ENCODE data around the gene ZNF628.

Gene ZNF628

DNA sequence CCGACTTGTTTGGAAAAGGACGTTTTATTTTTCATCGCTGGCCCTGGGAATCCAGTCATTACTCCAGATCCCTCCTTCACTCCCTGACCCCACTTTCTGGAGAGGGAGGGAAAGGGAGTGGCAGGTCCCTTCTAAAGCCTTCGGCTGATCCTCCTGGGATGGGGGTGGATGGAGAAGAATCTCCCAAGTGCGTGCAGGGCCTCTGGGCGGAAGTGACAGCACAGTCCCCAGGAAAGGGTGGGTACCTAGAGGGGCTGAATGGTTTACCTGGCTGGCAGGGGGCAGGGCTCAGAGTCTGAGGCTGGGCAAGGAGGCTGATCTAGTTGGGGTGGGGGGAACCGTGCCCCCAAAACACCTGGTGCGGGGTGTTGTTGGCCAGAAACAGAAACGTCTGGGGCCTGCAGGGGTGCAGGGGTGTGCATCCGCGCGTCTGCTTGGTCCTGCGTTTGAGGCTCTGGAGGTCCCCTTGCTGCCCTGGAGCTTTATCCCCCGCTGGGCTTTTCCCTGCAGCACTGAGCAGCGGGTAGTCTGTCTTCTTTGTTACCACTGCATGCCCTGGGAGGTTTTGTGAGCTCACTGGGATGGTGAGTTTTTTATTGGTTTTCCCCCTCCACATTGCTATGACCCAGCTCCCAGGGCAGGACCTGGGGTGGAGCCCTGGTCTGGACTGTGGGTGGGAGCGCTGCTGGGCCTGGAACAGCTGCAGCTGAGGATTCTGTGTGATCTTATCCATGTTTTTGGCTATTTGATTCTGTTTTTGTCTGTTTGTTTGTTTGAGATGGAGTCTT lies 3.0 kb upstream of the ZNF628 start:
- ChIA-PET CTCF (no interaction called here), POLR2A (interaction anchor here (1.4 to 1.5 kb wide), 2 partner anchors 14 to 181 kb away, joined by 3 read pairs; no protein-coding TSS in a partner anchor)
- no peak for DNase-seq (ENCODE audit: extremely low spot score)
- TF ChIP-seq SUZ12 (IDR thresholded peaks at IDR 0.05) (no peak), FOXA1 (IDR thresholded peaks at IDR 0.05) (no peak), BHLHE40 (IDR thresholded peaks at IDR 0.05; ENCODE audit: borderline replicate concordance) (no peak), ELF4 (IDR thresholded peaks at IDR 0.05) (no peak)

GRCh38 chr19:55474269-55475265 lies 1.9 kb upstream of the ZNF628 start:
- TF ChIP-seq L3MBTL2 (conservative IDR thresholded peaks at IDR 0.05) (no peak), FOXA1 (IDR thresholded peaks at IDR 0.05) (no peak), TARDBP (IDR thresholded peaks at IDR 0.05) (no peak), NFRKB (IDR thresholded peaks at IDR 0.05) (no peak)
- POLR2A ChIA-PET = interaction anchor here (1.4 to 3.3 kb wide), 3 partner anchors 13 to 180 kb away, joined by 3 to 11 read pairs (median 3); no protein-coding TSS in a partner anchor
- no peak for DNase-seq (ENCODE audit: extremely low spot score)
- CTCF ChIA-PET = interaction anchor here (0.6 kb wide), 1 partner anchor 183 kb away, joined by 3 read pairs; no protein-coding TSS in a partner anchor

- TF ChIP-seq FOXA1 (IDR thresholded peaks at IDR 0.05) = no peak
- TF ChIP-seq CTBP1 (IDR thresholded peaks at IDR 0.05; ENCODE audit: borderline replicate concordance) = no peak
- TF ChIP-seq BHLHE40 (IDR thresholded peaks at IDR 0.05; ENCODE audit: borderline replicate concordance) = no peak
- no peak for TF ChIP-seq ZNF384 (IDR thresholded peaks at IDR 0.05)
- no peak for TF ChIP-seq SUZ12 (IDR thresholded peaks at IDR 0.05)
- POLR2A ChIA-PET = no interaction called here
- DNase-seq (ENCODE audit: extremely low spot score) = no peak
- CTCF ChIA-PET = interaction anchor here (2.8 kb wide), 1 partner anchor 10 kb away, joined by 23 read pairs; no protein-coding TSS in a partner anchor
Measured at GRCh38 chr19:55477905-55478304, 1.5 kb downstream of the ZNF628 start.

GRCh38 chr19:55478364-55478763 lies 1.9 kb downstream of the ZNF628 start:
- ChIA-PET POLR2A (no interaction called here), CTCF (interaction anchor here (1.3 to 2.8 kb wide), 2 partner anchors 11 kb away, joined by 5 to 23 read pairs; no protein-coding TSS in a partner anchor)
- TF ChIP-seq FOXA1 (IDR thresholded peaks at IDR 0.05) (no peak), PKNOX1 (IDR thresholded peaks at IDR 0.05) (no peak), NFRKB (IDR thresholded peaks at IDR 0.05) (no peak), FOXM1 (IDR thresholded peaks at IDR 0.05; ENCODE audit: borderline replicate concordance) (no peak), L3MBTL2 (conservative IDR thresholded peaks at IDR 0.05) (no peak), CTBP1 (IDR thresholded peaks at IDR 0.05; ENCODE audit: borderline replicate concordance) (no peak), FOXK2 (IDR thresholded peaks at IDR 0.05) (no peak), LEF1 (IDR thresholded peaks at IDR 0.05; ENCODE audit: borderline replicate concordance) (no peak)
- DNase-seq (ENCODE audit: extremely low spot score) = no peak

GRCh38 chr19:55479045-55479444 lies 2.6 kb downstream of the ZNF628 start:
- POLR2A ChIA-PET = no interaction called here
- DNase-seq (ENCODE audit: extremely low spot score) = no peak
- CTCF ChIA-PET = interaction anchor here (1.3 kb wide), 1 partner anchor 12 kb away, joined by 5 read pairs; no protein-coding TSS in a partner anchor
- TF ChIP-seq FOXA1 (IDR thresholded peaks at IDR 0.05) (no peak), LEF1 (IDR thresholded peaks at IDR 0.05; ENCODE audit: borderline replicate concordance) (no peak), ARNT (IDR thresholded peaks at IDR 0.05) (no peak), ZNF384 (IDR thresholded peaks at IDR 0.05) (no peak), PKNOX1 (IDR thresholded peaks at IDR 0.05) (no peak), ELF4 (IDR thresholded peaks at IDR 0.05) (no peak), SP1 (IDR thresholded peaks at IDR 0.05) (no peak), L3MBTL2 (conservative IDR thresholded peaks at IDR 0.05) (no peak), FOXM1 (IDR thresholded peaks at IDR 0.05; ENCODE audit: borderline replicate concordance) (no peak), BHLHE40 (IDR thresholded peaks at IDR 0.05; ENCODE audit: borderline replicate concordance) (no peak), NFRKB (IDR thresholded peaks at IDR 0.05) (no peak), SUZ12 (IDR thresholded peaks at IDR 0.05) (no peak), HDGF (IDR thresholded peaks at IDR 0.05; ENCODE audit: borderline replicate concordance) (no peak), TARDBP (IDR thresholded peaks at IDR 0.05) (no peak), CTBP1 (IDR thresholded peaks at IDR 0.05; ENCODE audit: borderline replicate concordance) (no peak), FOXK2 (IDR thresholded peaks at IDR 0.05) (no peak)

DNA sequence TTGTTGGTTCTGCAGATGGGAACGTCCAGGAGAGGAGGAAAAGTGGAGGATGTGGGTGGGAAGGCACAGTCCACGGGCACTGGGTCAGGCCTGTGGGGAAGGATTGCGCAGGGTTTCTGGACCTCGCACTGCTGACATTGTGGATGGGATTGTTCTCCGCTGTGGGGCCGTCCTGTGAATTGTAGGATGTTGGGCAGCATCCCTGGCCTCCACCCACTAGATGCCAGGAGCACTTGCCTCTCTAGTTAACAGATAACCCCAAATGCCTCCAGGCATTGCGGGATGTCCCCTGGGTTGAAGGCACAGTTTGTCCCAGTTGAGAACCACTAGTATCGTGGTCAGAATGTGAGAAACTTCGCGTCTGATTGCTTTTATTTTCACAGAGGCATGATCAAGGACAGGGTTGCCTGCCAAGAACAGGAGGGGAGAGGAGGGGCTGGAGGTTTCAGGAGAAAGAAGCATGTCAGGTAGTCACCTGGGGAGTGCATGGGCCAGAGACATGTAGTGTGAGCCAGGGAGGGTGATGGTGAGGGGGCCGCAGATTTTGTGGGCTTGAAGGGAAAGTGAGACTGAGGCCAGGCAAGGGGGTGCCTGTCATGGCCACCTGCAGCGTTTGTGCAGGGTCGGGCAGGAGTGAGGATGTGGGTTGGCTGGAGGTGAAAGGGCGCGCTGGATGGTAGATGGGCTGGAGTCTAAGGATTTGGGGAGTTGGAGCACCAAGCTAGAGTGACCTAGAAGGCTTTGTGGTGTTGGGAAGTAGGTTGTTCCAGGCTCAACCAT lies 3.2 kb downstream of the ZNF628 start:
- ChIA-PET POLR2A (no interaction called here), CTCF (interaction anchor here (1.3 kb wide), 1 partner anchor 12 kb away, joined by 5 read pairs; no protein-coding TSS in a partner anchor)
- TF ChIP-seq SP1 (IDR thresholded peaks at IDR 0.05) (no peak), NFRKB (IDR thresholded peaks at IDR 0.05) (no peak), FOXA1 (IDR thresholded peaks at IDR 0.05) (no peak), FOXK2 (IDR thresholded peaks at IDR 0.05) (no peak), FOXM1 (IDR thresholded peaks at IDR 0.05; ENCODE audit: borderline replicate concordance) (no peak), CTBP1 (IDR thresholded peaks at IDR 0.05; ENCODE audit: borderline replicate concordance) (no peak), HDGF (IDR thresholded peaks at IDR 0.05; ENCODE audit: borderline replicate concordance) (no peak), TARDBP (IDR thresholded peaks at IDR 0.05) (no peak), ARNT (IDR thresholded peaks at IDR 0.05) (no peak), ZNF384 (IDR thresholded peaks at IDR 0.05) (no peak), BHLHE40 (IDR thresholded peaks at IDR 0.05; ENCODE audit: borderline replicate concordance) (no peak), SUZ12 (IDR thresholded peaks at IDR 0.05) (no peak), ELF4 (IDR thresholded peaks at IDR 0.05) (no peak), LEF1 (IDR thresholded peaks at IDR 0.05; ENCODE audit: borderline replicate concordance) (no peak), L3MBTL2 (conservative IDR thresholded peaks at IDR 0.05) (no peak), PKNOX1 (IDR thresholded peaks at IDR 0.05) (no peak)
- no peak for DNase-seq (ENCODE audit: extremely low spot score)

All from HEK293T (cell line).